HEK293 (cell line): ENCODE measurements around the gene ERI3.
A peak's percentile ranks its signal among the peaks of the same experiment; 100 is the strongest.

Source experiments
- GFI1B ChIP-seq: fragments of 450-650 bp; formaldehyde crosslinking; IDR thresholded peaks from 2 replicates; pipeline ENCODE4 v1.5.1; 2016; ENCODE audit warnings: missing biosample characterization, missing genetic modification characterization
- HOXD13 ChIP-seq: sonication (generic); formaldehyde crosslinking; IDR thresholded peaks from 2 replicates; pipeline ENCODE4 v1.8.0; 2022; ENCODE audit warnings: missing genetic modification reagents, borderline replicate concordance
- KLF1 ChIP-seq: fragments of 450-650 bp; formaldehyde crosslinking; IDR thresholded peaks from 2 replicates; pipeline ENCODE4 v1.5.1; 2016; ENCODE audit warnings: missing biosample characterization, missing genetic modification characterization
- KLF7 ChIP-seq: fragments of 450-650 bp; formaldehyde crosslinking; IDR thresholded peaks from 2 replicates; pipeline ENCODE4 v1.5.1; 2016; ENCODE audit warnings: missing biosample characterization, missing genetic modification characterization, borderline replicate concordance
- MZF1 ChIP-seq: fragments of 450-650 bp; formaldehyde crosslinking; IDR thresholded peaks from 2 replicates; pipeline ENCODE4 v1.5.1; 2017; ENCODE audit warnings: missing biosample characterization, missing genetic modification characterization, borderline replicate concordance
- PRDM6 ChIP-seq: fragments of 450-650 bp; formaldehyde crosslinking; IDR thresholded peaks from 2 replicates; pipeline ENCODE4 v1.5.1; 2017; ENCODE audit warnings: missing biosample characterization, missing genetic modification characterization
- ZBTB11 ChIP-seq: fragments of 450-650 bp; formaldehyde crosslinking; conservative IDR thresholded peaks from 2 replicates; pipeline ENCODE4 v1.5.1; 2016; ENCODE audit warnings: low read depth, missing biosample characterization, missing genetic modification characterization
- ZBTB21 ChIP-seq: fragments of 450-650 bp; formaldehyde crosslinking; IDR thresholded peaks from 2 replicates; pipeline ENCODE4 v1.5.1; 2017; ENCODE audit warnings: missing biosample characterization, missing genetic modification characterization
- ZBTB44 ChIP-seq: fragments of 450-650 bp; IDR thresholded peaks from 2 replicates; pipeline ENCODE4 v1.5.1; 2018; ENCODE audit warnings: missing biosample characterization, mild to moderate bottlenecking, missing genetic modification characterization
- ZBTB7A ChIP-seq: fragments of 450-650 bp; formaldehyde crosslinking; IDR thresholded peaks from 2 replicates; pipeline ENCODE4 v1.5.1; 2016; ENCODE audit warnings: low read depth, missing biosample characterization, missing genetic modification characterization
- ZNF10 ChIP-seq: fragments of 450-650 bp; formaldehyde crosslinking; IDR thresholded peaks from 2 replicates; pipeline ENCODE4 v1.5.1; 2017; ENCODE audit warnings: missing biosample characterization, missing genetic modification characterization
- ZNF148 ChIP-seq: fragments of 450-650 bp; formaldehyde crosslinking; IDR thresholded peaks from 2 replicates; pipeline ENCODE4 v1.5.0; 2017; ENCODE audit warnings: missing biosample characterization, missing genetic modification characterization, borderline replicate concordance
- ZNF324 ChIP-seq: fragments of 450-650 bp; formaldehyde crosslinking; IDR thresholded peaks from 2 replicates; pipeline ENCODE4 v1.5.1; 2016; ENCODE audit warnings: missing biosample characterization, missing genetic modification characterization
- ZNF37A ChIP-seq: fragments of 450-650 bp; IDR thresholded peaks from 2 replicates; pipeline ENCODE4 v1.5.1; 2018; ENCODE audit warnings: missing biosample characterization, missing genetic modification characterization
- ZNF391 ChIP-seq: fragments of 450-650 bp; formaldehyde crosslinking; IDR thresholded peaks from 2 replicates; pipeline ENCODE4 v1.5.1; 2016; ENCODE audit warnings: low read depth, missing biosample characterization, missing genetic modification characterization, borderline replicate concordance
- ZNF426 ChIP-seq: fragments of 450-650 bp; formaldehyde crosslinking; IDR thresholded peaks from 2 replicates; pipeline ENCODE4 v1.5.1; 2017; ENCODE audit warnings: missing biosample characterization, missing genetic modification characterization, mild to moderate bottlenecking, inconsistent platforms, moderate library complexity
- ZNF501 ChIP-seq: fragments of 450-650 bp; formaldehyde crosslinking; IDR thresholded peaks from 2 replicates; pipeline ENCODE4 v1.5.1; 2016; ENCODE audit warnings: missing biosample characterization, missing genetic modification characterization
- ZNF514 ChIP-seq: fragments of 450-650 bp; formaldehyde crosslinking; IDR thresholded peaks from 2 replicates; pipeline ENCODE4 v1.5.1; 2016; ENCODE audit warnings: missing biosample characterization, missing genetic modification characterization
- ZNF518A ChIP-seq: fragments of 450-650 bp; formaldehyde crosslinking; conservative IDR thresholded peaks from 2 replicates; pipeline ENCODE4 v1.5.1; 2016; ENCODE audit warnings: low read depth, missing biosample characterization, missing genetic modification characterization
- ZNF558 ChIP-seq: fragments of 450-650 bp; formaldehyde crosslinking; IDR thresholded peaks from 2 replicates; pipeline ENCODE4 v1.5.1; 2016; ENCODE audit warnings: missing biosample characterization, missing genetic modification characterization
- ZNF645 ChIP-seq: fragments of 450-650 bp; formaldehyde crosslinking; IDR thresholded peaks from 2 replicates; pipeline ENCODE4; 2016; ENCODE audit warnings: missing biosample characterization, missing genetic modification characterization
- ZNF660 ChIP-seq: fragments of 450-650 bp; IDR thresholded peaks from 2 replicates; pipeline ENCODE4 v1.5.1; 2018; ENCODE audit warnings: missing biosample characterization, mild to moderate bottlenecking, missing genetic modification characterization
- ZNF785 ChIP-seq: fragments of 450-650 bp; formaldehyde crosslinking; IDR thresholded peaks from 2 replicates; pipeline ENCODE4 v1.5.1; 2016; ENCODE audit warnings: missing biosample characterization, missing genetic modification characterization
- ZNF830 ChIP-seq: fragments of 450-650 bp; IDR thresholded peaks from 2 replicates; pipeline ENCODE4 v1.5.0; 2018; ENCODE audit warnings: missing biosample characterization, missing genetic modification characterization, low read depth, mild to moderate bottlenecking, moderate library complexity
- ZSCAN16 ChIP-seq: fragments of 450-650 bp; formaldehyde crosslinking; IDR thresholded peaks from 2 replicates; pipeline ENCODE4 v1.5.1; 2016; ENCODE audit warnings: missing biosample characterization, missing genetic modification characterization

Gene ERI3

GRCh38 chr1:44267438-44267837 lies 87.6 kb downstream of the ERI3 start (continued):
- peak; percentile 93 for TF ChIP-seq PRDM6 (tag by site-specific recombination)
- TF ChIP-seq ZBTB7A (tag by site-specific recombination), result no peak
- TF ChIP-seq ZNF514 (tag by site-specific recombination), result no peak
- TF ChIP-seq ZNF10 (tag by site-specific recombination), result no peak
- TF ChIP-seq KLF1 (tag by site-specific recombination), result peak; percentile 92
- TF ChIP-seq MZF1 (tag by site-specific recombination), result peak; percentile 63; the same call in 1 of the 2 replicates
- TF ChIP-seq ZNF660, result no peak
- TF ChIP-seq ZNF785 (tag by site-specific recombination), result no peak
- no peak for TF ChIP-seq ZNF391 (tag by site-specific recombination)
- no peak for TF ChIP-seq ZBTB21 (tag by site-specific recombination)
- TF ChIP-seq ZNF830 (tag by site-specific recombination), result no peak
- peak; percentile 60; the same call in 1 of the 2 replicates for TF ChIP-seq ZSCAN16 (tag by site-specific recombination)
- peak; percentile 97 for TF ChIP-seq GFI1B
- no peak for TF ChIP-seq ZNF518A (tag by site-specific recombination)
- TF ChIP-seq HOXD13 (CRISPR knock-in tag), result no peak
- TF ChIP-seq ZNF37A (tag by site-specific recombination), result no peak
- no peak for TF ChIP-seq ZNF324 (tag by site-specific recombination)
- TF ChIP-seq ZNF148, result no peak
- TF ChIP-seq ZBTB11 (tag by site-specific recombination), result no peak
- TF ChIP-seq ZNF645 (tag by site-specific recombination), result no peak
- TF ChIP-seq ZNF501 (tag by site-specific recombination), result no peak
- peak; percentile 86; the same call in 1 of the 2 replicates for TF ChIP-seq KLF7
- TF ChIP-seq ZNF426 (tag by site-specific recombination), result no peak
- TF ChIP-seq ZBTB44 (tag by site-specific recombination), result peak; percentile 99
- TF ChIP-seq ZNF558, result no peak
